H1 (cell line): ENCODE measurements around the gene SLC24A3. TPM values are rescaled to one million over a fixed set of nuclear protein-coding genes. Genes with fewer than 3 reads are reported as not detected.

Experiments used
- BACH1 ChIP-seq: IDR thresholded peaks from 2 replicates; pipeline ENCODE4 v1.6.1; 2012; ENCODE audit warnings: low read length, improper control_type of control experiment
- POLR2A ChIP-seq, 2 experiments: IDR thresholded peaks; 1 replicate in 1 of 2; 2 replicates in 1 of 2; pipeline ENCODE4 v1.6.1; 2011; ENCODE audit warnings: low read depth in 2 of 2, low read length in 2 of 2, mild to moderate bottlenecking in 2 of 2; ENCODE audit errors: control extremely low read depth in 1 of 2
- RAD21 ChIP-seq, 2 experiments: IDR thresholded peaks in 1 of 2; conservative IDR thresholded peaks in 1 of 2; 2 replicates each; pipeline ENCODE4 v1.6.1; 2011; ENCODE audit warnings: low read depth in 2 of 2, low read length in 2 of 2, improper control_type of control experiment in 1 of 2, inconsistent platforms in 1 of 2, mild to moderate bottlenecking in 1 of 2, moderate library complexity in 1 of 2
- SUZ12 ChIP-seq: fragments of 200-600 bp; sonication (generic); IDR thresholded peaks from 2 replicates; pipeline ENCODE4 v1.6.1; 2012; ENCODE audit warnings: mild to moderate bottlenecking, inconsistent platforms, low read length, moderate library complexity, mixed read lengths
- polyA plus RNA-seq, 7 experiments: library from polyadenylated mRNA; depleted of rRNA in 3 of 7; stranded (reverse) in 5 of 7; unstranded in 2 of 7; fragments of >200 nt in 5 of 7; fragments of 200-250 nt in 2 of 7; gene quantifications; 1 replicate in 5 of 7; 2 replicates in 1 of 7; 4 replicates in 1 of 7; pipeline versions ENCODE4 v1.2.1 to v1.2.3, GENCODE V29; 2011 to 2013; ENCODE audit warnings: missing spikeins in 2 of 7, mixed read lengths in 2 of 7
- total RNA-seq: library from RNA; stranded (reverse); fragmentation: NEBNext Ultra II Directional; extraction: Animal tissue kit (Norgen Biotek cat#: 25700); gene quantifications from 2 replicates; pipeline ENCODE4 v1.2.1, GENCODE V29; 2021
- TF ChIP-seq, protein P1 (sequence below): IDR thresholded peaks from 2 replicates; pipeline ENCODE4 v1.6.1; 2011; ENCODE audit warnings: low read length, improper control_type of control experiment

The SLC24A3 gene
- total and polyA plus RNA-seq, 2 of the 8 experiments (the other 6 are each of a cell fraction or from before 2014, with no cell fraction given): 4.5 to 6.3 TPM

DNA sequence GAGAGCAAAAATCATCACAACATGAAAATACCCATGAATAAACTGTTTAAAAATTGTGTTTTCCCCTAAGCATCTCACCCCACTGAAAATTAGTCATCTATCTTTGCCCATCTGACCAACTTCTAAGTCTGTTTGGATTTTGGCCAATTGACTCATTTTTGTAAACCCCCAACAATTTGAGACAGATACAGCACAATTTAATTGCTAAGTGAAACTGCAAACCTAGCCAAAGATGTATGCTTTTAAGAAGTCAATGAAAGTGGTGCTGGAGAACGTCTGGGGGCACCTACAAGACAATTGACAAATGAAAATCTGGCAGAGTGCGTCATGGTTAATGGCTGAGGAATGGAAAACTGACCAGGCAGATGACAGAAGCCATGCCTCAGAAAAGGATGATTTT is 30.9 kb upstream of the SLC24A3 start (continued):
- TF ChIP-seq, protein P1, sequence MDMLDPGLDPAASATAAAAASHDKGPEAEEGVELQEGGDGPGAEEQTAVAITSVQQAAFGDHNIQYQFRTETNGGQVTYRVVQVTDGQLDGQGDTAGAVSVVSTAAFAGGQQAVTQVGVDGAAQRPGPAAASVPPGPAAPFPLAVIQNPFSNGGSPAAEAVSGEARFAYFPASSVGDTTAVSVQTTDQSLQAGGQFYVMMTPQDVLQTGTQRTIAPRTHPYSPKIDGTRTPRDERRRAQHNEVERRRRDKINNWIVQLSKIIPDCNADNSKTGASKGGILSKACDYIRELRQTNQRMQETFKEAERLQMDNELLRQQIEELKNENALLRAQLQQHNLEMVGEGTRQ: no peak
- TF ChIP-seq BACH1: no peak
- TF ChIP-seq RAD21 (IDR thresholded peaks at IDR 0.05 in 1 of 2, conservative IDR thresholded peaks at IDR 0.05 in 1 of 2; ENCODE audit: low read depth in 2 of 2, low read length in 2 of 2): no peak
- TF ChIP-seq SUZ12: no peak
- TF ChIP-seq POLR2A (IDR thresholded peaks at IDR 0.05; ENCODE audit: control extremely low read depth in 1 of 2, low read depth in 2 of 2, low read length in 2 of 2): no peak
